Right lobe of liver (tissue), 4 donors: Measurements from ENCODE around the gene TRIM56.
"Not testable (repeated sequence)": the region's sequence is repeated elsewhere in the genome, so short reads cannot be mapped to it uniquely, and the experiment has no call there.

Source experiments
- CTCF ChIP-seq, 4 donors: fragments of 200-600 bp in 3 of 4; fragments of 450-650 bp in 1 of 4; IDR thresholded peaks; one replicate each; pipeline versions ENCODE4 v1.5.1 to v1.8.0; 2016 to 2022; ENCODE audit warnings: antibody characterized with exemption in 4 of 4, mild to moderate bottlenecking in 2 of 4
- POLR2A ChIP-seq: fragments of 450-650 bp; IDR thresholded peaks from one replicate; pipeline ENCODE4 v1.6.1; 2017; ENCODE audit warnings: antibody characterized with exemption, mild to moderate bottlenecking
- donor health status: DM: no; HTN: no; CAD: no.
- donor health status: DM: no; HTN: no; CAD: no.
- donor health status: DM: no; HTN: yes; CAD: no.

GRCh38 chr7:101113140-101113539, 27.9 kb downstream of the TRIM56 start:
- not testable (repeated sequence) for TF ChIP-seq POLR2A; CTCF (IDR thresholded peaks at IDR 0.05)
